Bronchial epithelial cell (primary cell): ENCODE data around the gene CD7. TPM values are rescaled to one million over a fixed set of nuclear protein-coding genes. Genes with fewer than 3 reads are reported as not detected.

ENCODE experiments used
- DNase-seq: peaks from one replicate; pipeline ENCODE4 v3.0.0-alpha.2; 2010; ENCODE audit warnings: low read depth
- FAIRE-seq: peaks from 2 replicates; lab custom pipeline; 2011; peaks lifted over from hg19 to GRCh38; lab: Jason Lieb, UNC
- H3K27me3 ChIP-seq: 2 replicates; pipeline ENCODE4 v1.5.1; 2011; ENCODE audit warnings: low read length; ENCODE audit not compliant: control insufficient read depth, insufficient read depth
- H3K36me3 ChIP-seq: 2 replicates; pipeline ENCODE4 v1.5.1; 2011; ENCODE audit warnings: low read length; ENCODE audit not compliant: control insufficient read depth, insufficient read depth
- H3K4me3 ChIP-seq: 2 replicates; pipeline ENCODE4 v1.5.1; 2011; ENCODE audit warnings: mild to moderate bottlenecking, low read depth, low read length, control low read depth
- CTCF ChIP-seq: IDR thresholded peaks from 2 replicates; pipeline ENCODE4 v1.5.1; 2011; ENCODE audit warnings: mild to moderate bottlenecking, moderate library complexity, low read length, control low read depth, inconsistent platforms; ENCODE audit not compliant: insufficient read depth, severe bottlenecking
- total RNA-seq: library from RNA; depleted of rRNA; stranded (reverse); fragments of >200 nt; gene quantifications from 2 replicates; pipeline ENCODE4 v1.2.1, GENCODE V29; 2014

Gene CD7
- total RNA-seq, 1 donor from 2014 or later = not detected

- peak overlapping the region; percentile 64 for H3K4me3 ChIP-seq
- no peaks in the 10 kb centered on the region for H3K36me3 ChIP-seq
- FAIRE-seq (peak; percentile 28), DNase-seq (peak; percentile 95)
- H3K27me3 ChIP-seq = no peaks in the 10 kb centered on the region
- no peak for TF ChIP-seq CTCF
Observed at GRCh38 chr17:82292251-82293154, 24.9 kb downstream of the CD7 start.

- Histone ChIP-seq H3K36me3 (no peaks in the 10 kb centered on the region), H3K27me3 (no peaks in the 10 kb centered on the region), H3K4me3 (peak overlapping the region; percentile 64)
- FAIRE-seq (no peak), DNase-seq (no peak)
- no peak for TF ChIP-seq CTCF
Observed at GRCh38 chr17:82291582-82292250, 25.7 kb downstream of the CD7 start.

GRCh38 chr17:82287868-82288801 is 29.3 kb downstream of the CD7 start:
- DNase-seq = peak; percentile 94
- no peak overlapping the region for H3K4me3 ChIP-seq
- H3K27me3 ChIP-seq = no peaks in the 10 kb centered on the region
- peak; percentile 13 for FAIRE-seq
- TF ChIP-seq CTCF = no peak
- H3K36me3 ChIP-seq = no peaks in the 10 kb centered on the region

- DNase-seq (no peak), FAIRE-seq (no peak)
- no peak for TF ChIP-seq CTCF
- Histone ChIP-seq H3K27me3 (no peaks in the 10 kb centered on the region), H3K36me3 (no peaks in the 10 kb centered on the region), H3K4me3 (no peak overlapping the region)
Observed at GRCh38 chr17:82287013-82287867, 30.2 kb downstream of the CD7 start.

GRCh38 chr17:82285141-82285540 is 32.3 kb downstream of the CD7 start:
- DNase-seq (peak; percentile 70), FAIRE-seq (no peak)
- Histone ChIP-seq H3K4me3 (no peak overlapping the region), H3K27me3 (no peaks in the 10 kb centered on the region), H3K36me3 (no peaks in the 10 kb centered on the region)
- TF ChIP-seq CTCF = no peak
